ENCODE data around the gene BRIP1.

DNA sequence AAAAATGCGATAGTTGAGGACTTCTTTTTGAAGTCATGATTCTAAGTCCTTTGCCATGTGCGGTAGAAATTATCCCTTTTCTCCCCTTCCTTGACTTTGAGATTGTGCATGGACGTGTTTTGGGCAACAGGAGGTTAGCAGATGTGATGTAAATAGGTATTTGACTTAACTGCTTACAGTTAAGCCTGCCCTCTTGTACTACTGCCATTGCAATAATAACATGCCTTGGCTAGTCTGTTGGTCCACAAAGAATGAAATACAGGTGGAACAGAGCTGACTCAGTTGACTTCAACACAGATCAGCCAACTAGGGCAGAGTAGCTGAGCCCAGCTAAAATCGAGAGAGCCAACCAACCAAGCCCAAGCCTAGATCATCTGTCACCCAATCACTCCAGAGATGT, 125.5 kb downstream of the BRIP1 start:
- TF ChIP-seq, protein P1, sequence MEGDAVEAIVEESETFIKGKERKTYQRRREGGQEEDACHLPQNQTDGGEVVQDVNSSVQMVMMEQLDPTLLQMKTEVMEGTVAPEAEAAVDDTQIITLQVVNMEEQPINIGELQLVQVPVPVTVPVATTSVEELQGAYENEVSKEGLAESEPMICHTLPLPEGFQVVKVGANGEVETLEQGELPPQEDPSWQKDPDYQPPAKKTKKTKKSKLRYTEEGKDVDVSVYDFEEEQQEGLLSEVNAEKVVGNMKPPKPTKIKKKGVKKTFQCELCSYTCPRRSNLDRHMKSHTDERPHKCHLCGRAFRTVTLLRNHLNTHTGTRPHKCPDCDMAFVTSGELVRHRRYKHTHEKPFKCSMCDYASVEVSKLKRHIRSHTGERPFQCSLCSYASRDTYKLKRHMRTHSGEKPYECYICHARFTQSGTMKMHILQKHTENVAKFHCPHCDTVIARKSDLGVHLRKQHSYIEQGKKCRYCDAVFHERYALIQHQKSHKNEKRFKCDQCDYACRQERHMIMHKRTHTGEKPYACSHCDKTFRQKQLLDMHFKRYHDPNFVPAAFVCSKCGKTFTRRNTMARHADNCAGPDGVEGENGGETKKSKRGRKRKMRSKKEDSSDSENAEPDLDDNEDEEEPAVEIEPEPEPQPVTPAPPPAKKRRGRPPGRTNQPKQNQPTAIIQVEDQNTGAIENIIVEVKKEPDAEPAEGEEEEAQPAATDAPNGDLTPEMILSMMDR (IDR thresholded peaks at IDR 0.05) = no peak
- no peak for TF ChIP-seq EZH2 (IDR thresholded peaks at IDR 0.05)
